ENCODE data around the gene GPR137.

DNA sequence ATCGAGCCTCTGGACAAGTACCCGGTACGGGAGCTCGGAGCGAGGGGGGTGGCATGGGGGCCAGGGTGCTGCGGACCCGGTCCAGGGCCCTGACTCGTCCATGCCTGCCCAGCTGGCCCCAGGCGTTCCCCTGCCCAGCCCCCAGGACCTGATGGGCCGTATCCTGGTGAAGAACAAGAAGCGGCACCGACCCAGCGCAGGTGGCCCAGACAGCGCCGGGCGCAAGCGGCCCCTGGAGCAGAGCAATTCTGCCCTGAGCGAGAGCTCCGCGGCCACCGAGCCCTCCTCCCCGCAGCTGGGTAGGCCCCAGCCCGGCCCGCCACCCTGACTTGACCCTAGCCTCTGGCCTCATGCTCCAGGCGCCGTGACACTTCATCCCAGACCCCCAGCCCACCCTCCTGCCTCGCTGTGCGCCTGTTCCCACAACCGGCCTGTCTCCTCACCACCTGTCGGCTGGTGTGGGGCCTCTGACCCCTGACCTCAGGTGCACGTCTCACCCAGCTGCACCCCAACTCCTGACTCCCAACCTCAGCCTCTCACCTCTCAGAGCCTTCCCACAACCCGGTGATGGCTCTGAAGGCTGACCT, 26.6 kb upstream of the GPR137 start:
- TF ChIP-seq, protein P1, sequence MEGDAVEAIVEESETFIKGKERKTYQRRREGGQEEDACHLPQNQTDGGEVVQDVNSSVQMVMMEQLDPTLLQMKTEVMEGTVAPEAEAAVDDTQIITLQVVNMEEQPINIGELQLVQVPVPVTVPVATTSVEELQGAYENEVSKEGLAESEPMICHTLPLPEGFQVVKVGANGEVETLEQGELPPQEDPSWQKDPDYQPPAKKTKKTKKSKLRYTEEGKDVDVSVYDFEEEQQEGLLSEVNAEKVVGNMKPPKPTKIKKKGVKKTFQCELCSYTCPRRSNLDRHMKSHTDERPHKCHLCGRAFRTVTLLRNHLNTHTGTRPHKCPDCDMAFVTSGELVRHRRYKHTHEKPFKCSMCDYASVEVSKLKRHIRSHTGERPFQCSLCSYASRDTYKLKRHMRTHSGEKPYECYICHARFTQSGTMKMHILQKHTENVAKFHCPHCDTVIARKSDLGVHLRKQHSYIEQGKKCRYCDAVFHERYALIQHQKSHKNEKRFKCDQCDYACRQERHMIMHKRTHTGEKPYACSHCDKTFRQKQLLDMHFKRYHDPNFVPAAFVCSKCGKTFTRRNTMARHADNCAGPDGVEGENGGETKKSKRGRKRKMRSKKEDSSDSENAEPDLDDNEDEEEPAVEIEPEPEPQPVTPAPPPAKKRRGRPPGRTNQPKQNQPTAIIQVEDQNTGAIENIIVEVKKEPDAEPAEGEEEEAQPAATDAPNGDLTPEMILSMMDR (IDR thresholded peaks at IDR 0.05; ENCODE audit: low read depth, low read length, poor library complexity, severe bottlenecking) = no peak
- no peak for TF ChIP-seq EZH2phosphoT487 (IDR thresholded peaks at IDR 0.05; ENCODE audit: borderline replicate concordance, low read length)
